ENCODE results near the gene KCNK17.

Gene KCNK17

GRCh38 chr6:39343396-39343870 is 29.2 kb upstream of the KCNK17 start:
- TF ChIP-seq CTCF (conservative IDR thresholded peaks at IDR 0.05; ENCODE audit: low read depth, low read length) = no peak
- H3K4me3 ChIP-seq (ENCODE audit: low read depth, low read length) = no peak overlapping the region
- DNase-seq (ENCODE audit: low read depth) = no peak

- DNase-seq (ENCODE audit: low read depth) = no peak
- no peak for TF ChIP-seq CTCF (conservative IDR thresholded peaks at IDR 0.05; ENCODE audit: low read depth, low read length)
- no peak overlapping the region for H3K4me3 ChIP-seq (ENCODE audit: low read depth, low read length)
Observed at GRCh38 chr6:39342692-39343395, 28.6 kb upstream of the KCNK17 start.

DNA sequence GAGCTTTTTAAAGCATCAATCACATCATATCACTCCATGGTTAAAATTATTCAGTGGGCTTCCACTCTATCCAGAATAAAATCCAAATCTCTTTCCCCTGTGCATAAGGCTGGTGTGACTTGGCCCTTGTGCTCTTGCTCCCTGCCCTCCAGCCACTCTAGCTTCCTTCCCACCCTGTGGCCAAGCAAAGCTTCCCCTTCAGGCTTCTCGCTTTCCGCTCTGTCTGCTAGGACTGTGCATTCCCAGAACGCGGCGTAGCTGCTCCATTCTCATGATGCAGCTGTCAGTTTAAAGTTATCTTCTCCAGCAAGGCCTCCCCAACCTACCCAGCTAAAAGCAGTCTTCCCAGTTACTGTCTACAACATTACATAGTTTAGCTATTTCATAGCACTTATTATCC is 27.7 kb upstream of the KCNK17 start:
- DNase-seq (ENCODE audit: low read depth) = no peak
- TF ChIP-seq CTCF (conservative IDR thresholded peaks at IDR 0.05; ENCODE audit: low read depth, low read length) = no peak
- no peak overlapping the region for H3K4me3 ChIP-seq (ENCODE audit: low read depth, low read length)

DNA sequence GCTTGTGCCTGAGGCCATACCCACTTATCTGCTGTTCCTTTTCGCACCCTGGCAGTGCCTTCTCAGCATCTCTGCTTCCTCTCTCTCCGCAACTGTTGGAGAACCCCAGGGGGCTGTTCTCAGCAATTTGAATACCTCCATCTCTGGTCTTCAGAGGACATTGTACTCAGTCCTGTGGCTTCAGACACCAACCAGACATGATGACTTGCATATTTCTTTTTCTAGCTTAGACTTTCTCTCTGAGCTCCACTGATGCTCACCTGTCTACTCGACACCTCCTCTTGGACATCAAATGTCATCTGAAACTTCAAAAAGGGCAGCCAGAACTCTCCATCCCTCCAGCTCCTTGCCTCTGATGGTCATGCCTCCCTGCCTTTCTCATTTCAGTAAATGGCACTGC is 27.1 kb upstream of the KCNK17 start:
- no peak for TF ChIP-seq CTCF (conservative IDR thresholded peaks at IDR 0.05; ENCODE audit: low read depth, low read length)
- H3K4me3 ChIP-seq (ENCODE audit: low read depth, low read length) = no peak overlapping the region
- DNase-seq (ENCODE audit: low read depth) = no peak

GRCh38 chr6:39339868-39340550 is 25.8 kb upstream of the KCNK17 start:
- no peak for TF ChIP-seq CTCF (conservative IDR thresholded peaks at IDR 0.05; ENCODE audit: low read depth, low read length)

DNA sequence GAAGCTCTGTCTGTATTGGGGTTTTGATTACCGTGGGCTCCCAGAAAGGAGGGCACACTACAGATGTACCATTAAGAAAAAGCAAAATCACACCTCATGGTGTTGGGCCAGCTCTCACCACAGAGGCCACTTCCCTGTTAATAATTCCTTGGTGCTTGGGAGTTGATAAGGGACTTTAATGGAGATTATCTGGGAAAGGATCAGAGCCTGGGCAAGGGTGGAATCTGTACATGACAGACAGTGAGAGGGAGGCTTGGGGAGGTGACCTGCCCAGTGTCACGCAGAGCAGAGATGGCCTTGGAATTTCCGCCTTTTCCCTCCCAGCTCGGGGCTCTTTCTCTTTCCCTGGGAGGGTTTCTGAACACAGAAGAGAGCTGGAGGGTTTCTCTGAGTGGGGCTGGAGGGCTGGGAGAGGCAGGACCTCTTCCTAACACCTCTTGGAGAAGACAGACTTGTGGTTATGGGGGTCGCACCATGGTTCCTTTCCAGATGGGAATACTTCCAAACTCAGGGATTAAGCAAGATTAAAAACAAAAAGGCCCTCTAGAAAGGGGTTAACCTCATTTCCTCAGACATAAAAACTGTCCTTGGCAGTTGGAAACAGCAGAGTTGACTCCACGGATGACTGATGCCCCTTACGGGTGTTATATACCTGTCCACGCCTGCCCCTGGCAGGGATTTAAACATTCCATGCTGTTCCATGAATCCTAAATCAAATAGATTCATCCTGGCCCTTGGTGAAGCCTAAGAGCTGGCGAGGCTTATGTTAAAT is 25.1 kb upstream of the KCNK17 start:
- no peak for TF ChIP-seq CTCF (conservative IDR thresholded peaks at IDR 0.05; ENCODE audit: low read depth, low read length)
- H3K4me3 ChIP-seq (ENCODE audit: low read depth, low read length) = no peak overlapping the region
- DNase-seq (ENCODE audit: low read depth) = no peak

More at GRCh38 chr6:39339868-39340550, 25.8 kb upstream of the KCNK17 start:
- no peak overlapping the region for H3K4me3 ChIP-seq (ENCODE audit: low read depth, low read length)
- no peak for DNase-seq (ENCODE audit: low read depth)

All from choroid plexus epithelial cell (primary cell).